ENCODE data around the gene ITGB6.

Gene ITGB6

GRCh38 chr2:160221391-160222276 is 21.6 kb upstream of the ITGB6 start:
- DNase-seq (ENCODE audit: low spot score), result peak; percentile 72

GRCh38 chr2:160220545-160221009 is 20.5 kb upstream of the ITGB6 start:
- DNase-seq (ENCODE audit: low spot score), result no peak

- DNase-seq (ENCODE audit: low spot score), result no peak
These were observed 20.0 kb upstream of the ITGB6 start for GRCh38 chr2:160220026-160220425.

GRCh38 chr2:160214461-160215445 is 14.7 kb upstream of the ITGB6 start:
- DNase-seq (ENCODE audit: low spot score), result peak; percentile 68

GRCh38 chr2:160213511-160213910 is 13.4 kb upstream of the ITGB6 start:
- DNase-seq (ENCODE audit: low spot score), result no peak

- DNase-seq (ENCODE audit: low spot score), result no peak
These were observed 10.6 kb upstream of the ITGB6 start for GRCh38 chr2:160210599-160211138.

- DNase-seq (ENCODE audit: low spot score), result peak; percentile 65
These were observed 9.4 kb upstream of the ITGB6 start for GRCh38 chr2:160209516-160209856.

GRCh38 chr2:160208655-160209515 is 8.8 kb upstream of the ITGB6 start:
- no peak for DNase-seq (ENCODE audit: low spot score)

GRCh38 chr2:160207804-160208654 is 8.0 kb upstream of the ITGB6 start:
- peak; percentile 75 for DNase-seq (ENCODE audit: low spot score)

GRCh38 chr2:160207271-160207670 is 7.2 kb upstream of the ITGB6 start:
- no peak for DNase-seq (ENCODE audit: low spot score)

- no peak for DNase-seq (ENCODE audit: low spot score)
These were observed 6.4 kb upstream of the ITGB6 start for GRCh38 chr2:160206436-160206835.

- DNase-seq (ENCODE audit: low spot score), result peak; percentile 72
These were observed 5.4 kb upstream of the ITGB6 start for GRCh38 chr2:160205505-160205904.

- DNase-seq (ENCODE audit: low spot score), result no peak
These were observed 3.4 kb upstream of the ITGB6 start for GRCh38 chr2:160203422-160203821.

GRCh38 chr2:160203007-160203406 is 2.9 kb upstream of the ITGB6 start:
- DNase-seq (ENCODE audit: low spot score), result no peak

GRCh38 chr2:160201849-160202539 is 1.9 kb upstream of the ITGB6 start:
- DNase-seq (ENCODE audit: low spot score), result no peak

- DNase-seq (ENCODE audit: low spot score), result no peak
These were observed 849 bp upstream of the ITGB6 start for GRCh38 chr2:160200921-160201320.

GRCh38 chr2:160199053-160199452 is 1.0 kb downstream of the ITGB6 start:
- no peak for DNase-seq (ENCODE audit: low spot score)

- DNase-seq (ENCODE audit: low spot score), result no peak
These were observed 2.5 kb downstream of the ITGB6 start for GRCh38 chr2:160197587-160197986.

GRCh38 chr2:160194946-160195345 is 5.1 kb downstream of the ITGB6 start:
- no peak for DNase-seq (ENCODE audit: low spot score)

- DNase-seq (ENCODE audit: low spot score), result no peak
These were observed 5.7 kb downstream of the ITGB6 start for GRCh38 chr2:160194351-160194750.

Data from hepatic stellate cell (primary cell).